RWPE2 (cell line): Measurements from ENCODE around the gene ATP8B3.

Experiments
- ATAC-seq: fragments of 200-7000 bp; cut with Tn5 transposase; 3 replicates; pipeline ENCODE4 v1.9.1; 2021; ENCODE audit warnings: low read depth
- DNase-seq: peaks from one replicate; pipeline ENCODE4 v3.0.0-alpha.2; 2020; ENCODE audit warnings: low spot score
- H3K27ac ChIP-seq: fragments of 450-650 bp; 2 replicates; pipeline ENCODE4 v1.5.1; 2017; ENCODE audit warnings: mild to moderate bottlenecking; ENCODE audit not compliant: poor library complexity, severe bottlenecking
- H3K27me3 ChIP-seq: fragments of 250-450 bp; sonication (Bioruptor Pico); 2 replicates; pipeline ENCODE4 v1.5.1; 2021; ENCODE audit warnings: mild to moderate bottlenecking, moderate library complexity; ENCODE audit not compliant: insufficient read depth, poor library complexity, severe bottlenecking
- H3K36me3 ChIP-seq: fragments of 250-450 bp; sonication (Bioruptor Pico); 2 replicates; pipeline ENCODE4 v1.5.1; 2020; ENCODE audit warnings: low read depth, mild to moderate bottlenecking, moderate library complexity
- H3K4me1 ChIP-seq: fragments of 250-450 bp; sonication (Bioruptor Pico); 2 replicates; pipeline ENCODE4 v1.5.1; 2021; ENCODE audit warnings: mild to moderate bottlenecking, moderate library complexity; ENCODE audit not compliant: insufficient read depth, poor library complexity, severe bottlenecking
- H3K4me3 ChIP-seq: fragments of 250-450 bp; sonication (Bioruptor Pico); 2 replicates; pipeline ENCODE4 v1.5.1; 2021; ENCODE audit warnings: mild to moderate bottlenecking, moderate library complexity; ENCODE audit not compliant: severe bottlenecking
- H3K9me3 ChIP-seq: fragments of 250-450 bp; sonication (Bioruptor Pico); 2 replicates; pipeline ENCODE4 v1.5.1; 2021; ENCODE audit warnings: mild to moderate bottlenecking, moderate library complexity; ENCODE audit not compliant: severe bottlenecking
- CTCF ChIP-seq: fragments of 450-650 bp; IDR thresholded peaks from one replicate; pipeline ENCODE4 v1.5.1; 2017; ENCODE audit warnings: mild to moderate bottlenecking, moderate library complexity; ENCODE audit not compliant: poor library complexity, severe bottlenecking

ATP8B3 gene

GRCh38 chr19:1850809-1851653 lies 39.0 kb upstream of the ATP8B3 start:
- DNase-seq (no peak), ATAC-seq (no peak)
- TF ChIP-seq CTCF, result peak; percentile 8
- Histone ChIP-seq H3K27ac (no peak overlapping the region), H3K36me3 (peaks cover 16% of the 10 kb centered on the region), H3K9me3 (no peaks in the 10 kb centered on the region), H3K4me1 (peaks cover 11% of the 10 kb centered on the region), H3K4me3 (no peak overlapping the region), H3K27me3 (no peaks in the 10 kb centered on the region)

GRCh38 chr19:1849886-1850398 lies 37.9 kb upstream of the ATP8B3 start:
- Histone ChIP-seq H3K4me3 (no peak overlapping the region), H3K9me3 (no peaks in the 10 kb centered on the region), H3K27ac (no peak overlapping the region), H3K36me3 (peaks cover 24% of the 10 kb centered on the region), H3K27me3 (no peaks in the 10 kb centered on the region), H3K4me1 (peaks cover 3% of the 10 kb centered on the region)
- ATAC-seq, result no peak
- no peak for TF ChIP-seq CTCF
- no peak for DNase-seq

GRCh38 chr19:1849132-1849474 lies 37.0 kb upstream of the ATP8B3 start:
- H3K4me1 ChIP-seq, result no peaks in the 10 kb centered on the region
- no peak overlapping the region for H3K4me3 ChIP-seq
- DNase-seq (no peak), ATAC-seq (no peak)
- H3K9me3 ChIP-seq, result no peaks in the 10 kb centered on the region
- TF ChIP-seq CTCF, result no peak
- H3K36me3 ChIP-seq, result peaks cover 25% of the 10 kb centered on the region
- peak overlapping the region; percentile 81 for H3K27ac ChIP-seq
- no peaks in the 10 kb centered on the region for H3K27me3 ChIP-seq

GRCh38 chr19:1848399-1849131 lies 36.5 kb upstream of the ATP8B3 start, which contains the start of gene REXO1:
Gene REXO1, minus strand, starts transcription at chr19:1848483. Its CDS starts 125 bp downstream, at chr19:1848358.
- Histone ChIP-seq H3K9me3 (no peaks in the 10 kb centered on the region), H3K27ac (peak within 1 kb of the TSS; percentile 81), H3K4me1 (no peaks in the 10 kb centered on the region), H3K4me3 (peak within 1 kb of the TSS; percentile 84), H3K36me3 (peaks cover 20% of the 10 kb centered on the region), H3K27me3 (no peaks in the 10 kb centered on the region)
- TF ChIP-seq CTCF, result peak; percentile 92
- ATAC-seq (peak; percentile 58), DNase-seq (peak; percentile 86)
